Endothelial cell of umbilical vein (primary cell): ENCODE measurements around the gene XDH. TPM values are rescaled to one million over a fixed set of nuclear protein-coding genes. Genes with fewer than 3 reads are reported as not detected.

Experiments used
- BruUV-seq: library from RNA; stranded (reverse); fragments of 400-500 nt; replicated peaks from 2 replicates; lab custom pipeline; 2021; lab: Mats Ljungman, UMichigan
- CTCF ChIA-PET: fragments of 300-600, 350-600 bp; sonication (Branson Sonifier 250); formaldehyde crosslinking; loops from one replicate; lab custom pipeline; 2021; ENCODE audit warnings: antibody characterized with exemption, inconsistent platforms; lab: Charles Lee
- POLR2A ChIA-PET: fragments of 300-600, 350-600 bp; sonication (Branson Sonifier 250); formaldehyde crosslinking; loops from one replicate; lab custom pipeline; 2021; ENCODE audit warnings: antibody characterized with exemption, inconsistent platforms; lab: Charles Lee
- DNase-seq: peaks from one replicate; pipeline ENCODE4 v3.0.0-alpha.2; 2011; ENCODE audit warnings: low read depth, low spot score
- FAIRE-seq: peaks from 2 replicates; lab custom pipeline; 2011; peaks lifted over from hg19 to GRCh38; lab: Jason Lieb, UNC
- H2AFZ ChIP-seq: 2 replicates; pipeline ENCODE4 v1.6.0; 2012; ENCODE audit warnings: low read depth, low read length, control low read depth, inconsistent platforms
- H3K27ac ChIP-seq: 2 replicates; pipeline ENCODE4 v1.5.1; 2011; ENCODE audit warnings: low read depth, mild to moderate bottlenecking, control low read depth, low read length, moderate library complexity; ENCODE audit not compliant: insufficient read depth
- H3K27me3 ChIP-seq, 2 experiments: 2 replicates each; pipeline versions ENCODE4 v1.6.0 to v1.6.1; 2011; ENCODE audit warnings: low read length in 2 of 2, mixed read lengths in 1 of 2; ENCODE audit not compliant: control insufficient read depth in 2 of 2, insufficient read depth in 2 of 2
- H3K36me3 ChIP-seq, 2 experiments: 2 replicates in 1 of 2; 3 replicates in 1 of 2; pipeline ENCODE4 v1.5.1; 2011; ENCODE audit warnings: low read length in 2 of 2, mild to moderate bottlenecking in 1 of 2, moderate library complexity in 1 of 2; ENCODE audit not compliant: control insufficient read depth in 2 of 2, insufficient read depth in 2 of 2; ENCODE audit errors: extremely low read depth in 1 of 2
- H3K4me1 ChIP-seq: 3 replicates; pipeline ENCODE4 v1.5.1; 2011; ENCODE audit warnings: mild to moderate bottlenecking, low read length; ENCODE audit not compliant: control insufficient read depth, insufficient read depth; ENCODE audit errors: extremely low read depth
- H3K4me2 ChIP-seq: 2 replicates; pipeline ENCODE4 v1.6.1; 2011; ENCODE audit warnings: low read length, control low read depth, mixed read lengths; ENCODE audit not compliant: insufficient read depth
- H3K4me3 ChIP-seq, 3 experiments: fragments of 200-600 bp in 1 of 3; sonication (generic), shearing (Covaris generic) in 1 of 3; replicated peaks in 1 of 3; 2 replicates each; pipeline ENCODE4 v1.5.1; 2011 to 2016; ENCODE audit warnings: control low read depth in 3 of 3, low read length in 3 of 3, mild to moderate bottlenecking in 2 of 3, inconsistent platforms in 1 of 3, low read depth in 1 of 3, moderate library complexity in 1 of 3; ENCODE audit not compliant: insufficient read depth in 1 of 3
- H3K79me2 ChIP-seq: 2 replicates; pipeline ENCODE4 v1.6.0; 2012; ENCODE audit warnings: low read length, inconsistent platforms; ENCODE audit not compliant: control insufficient read depth, insufficient read depth
- H3K9ac ChIP-seq: replicated peaks from 2 replicates; pipeline ENCODE3; 2011; ENCODE audit warnings: low read length, control low read depth; ENCODE audit not compliant: insufficient read depth; ENCODE audit errors: extremely low read depth
- H3K9me1 ChIP-seq: replicated peaks from 3 replicates; pipeline ENCODE4 v1.6.0; 2011; ENCODE audit warnings: mild to moderate bottlenecking, low read length; ENCODE audit not compliant: control insufficient read depth, insufficient read depth; ENCODE audit errors: extremely low read depth
- H3K9me3 ChIP-seq: replicated peaks from 2 replicates; pipeline ENCODE4 v1.5.1; 2012; ENCODE audit warnings: low read length, inconsistent platforms; ENCODE audit not compliant: control insufficient read depth, insufficient read depth
- H4K20me1 ChIP-seq: replicated peaks from 2 replicates; pipeline ENCODE3; 2011; ENCODE audit warnings: mild to moderate bottlenecking, low read length; ENCODE audit not compliant: control insufficient read depth, insufficient read depth; ENCODE audit errors: extremely low read depth
- CTCF ChIP-seq, 2 donors: IDR thresholded peaks; 1 replicate in 1 of 2; 2 replicates in 1 of 2; pipeline ENCODE4 v1.5.1; 2011; ENCODE audit warnings: low read length in 2 of 2, mild to moderate bottlenecking in 2 of 2, moderate library complexity in 2 of 2, control low read depth in 1 of 2, inconsistent platforms in 1 of 2, low read depth in 1 of 2; ENCODE audit not compliant: insufficient read depth in 1 of 2; ENCODE audit errors: extremely low read depth in 1 of 2
- EZH2 ChIP-seq: IDR thresholded peaks from 2 replicates; pipeline ENCODE4 v1.6.1; 2012; ENCODE audit warnings: borderline replicate concordance, low read depth, mild to moderate bottlenecking, moderate library complexity, low read length, inconsistent platforms; ENCODE audit not compliant: severe bottlenecking
- FOS ChIP-seq: IDR thresholded peaks from 2 replicates; pipeline ENCODE4 v1.6.1; 2011; ENCODE audit warnings: mild to moderate bottlenecking, low read length, moderate library complexity, borderline replicate concordance; ENCODE audit not compliant: insufficient read depth
- GATA2 ChIP-seq: IDR thresholded peaks from 2 replicates; pipeline ENCODE4 v1.7.0; 2011; ENCODE audit warnings: low read depth, mild to moderate bottlenecking, moderate library complexity, mixed read lengths, low read length; ENCODE audit not compliant: insufficient read length, insufficient read depth
- JUN ChIP-seq: IDR thresholded peaks from 2 replicates; pipeline ENCODE4 v1.6.1; 2011; ENCODE audit warnings: borderline replicate concordance, low read depth; ENCODE audit not compliant: insufficient read length, insufficient read depth
- MAX ChIP-seq: IDR thresholded peaks from 2 replicates; pipeline ENCODE4 v1.6.1; 2011; ENCODE audit not compliant: insufficient read depth, insufficient read length
- MYC ChIP-seq: IDR thresholded peaks from one replicate; pipeline ENCODE4 v1.6.1; 2011; ENCODE audit warnings: mild to moderate bottlenecking, low read depth, low read length
- POLR2A ChIP-seq: IDR thresholded peaks from 2 replicates; pipeline ENCODE4 v1.6.1; 2012; ENCODE audit warnings: low read depth, mild to moderate bottlenecking, control low read depth, low read length
- POLR2AphosphoS5 ChIP-seq: IDR thresholded peaks from 2 replicates; pipeline ENCODE4 v1.6.1; 2012; ENCODE audit warnings: low read depth, mild to moderate bottlenecking, control low read depth, low read length, moderate library complexity; ENCODE audit not compliant: insufficient read depth
- dilution Hi-C: fragments of 300-500 bp; cut with MboI; formaldehyde crosslinking; loops from one replicate; pipeline ENCODE4 v1.15.0; 2019; ENCODE audit warnings: low sequenced_read_pairs; ENCODE audit not compliant: extremely low pct_ligation_motif_present
- intact Hi-C: fragments of 100-400 bp; cut with micrococcal nuclease; formaldehyde crosslinking; loops from one replicate; pipeline ENCODE4 v1.10.0; 2022
- polyA plus RNA-seq, 4 experiments: library from polyadenylated mRNA; depleted of rRNA in 3 of 4; stranded (reverse) in 3 of 4; unstranded in 1 of 4; fragments of >200 nt; gene quantifications; 2 replicates each; pipeline versions ENCODE4 v1.2.1 to v1.2.3, GENCODE V29; 2011 to 2012; ENCODE audit warnings: missing spikeins in 1 of 4
- total RNA-seq: library from RNA; stranded (reverse); gene quantifications from 2 replicates; pipeline ENCODE4 v1.2.3, GENCODE V29; 2021

XDH gene
- total and polyA plus RNA-seq, 2 donors (not counting 3 experiments of a cell fraction or from before 2014, with no cell fraction given), result not detected

GRCh38 chr2:31334311-31335026, 80.1 kb downstream of the XDH start:
- no peaks in the 10 kb centered on the region for H3K4me1 ChIP-seq
- H3K36me3 ChIP-seq, result no peaks in the 10 kb centered on the region
- H3K9me3 ChIP-seq, result no peaks in the 10 kb centered on the region
- CTCF ChIA-PET, result interaction anchor here (0.9 to 7.6 kb wide), 4 partner anchors 101 to 1170 kb away, joined by 3 to 111 read pairs (median 10); partner anchors contain the start of gene EHD3
- intact Hi-C loops, result no loop called here
- FAIRE-seq (no peak), DNase-seq (no peak)
- no peaks in the 10 kb centered on the region for H3K9me1 ChIP-seq
- BruUV-seq, result no TSS peak
- H3K27me3 ChIP-seq, result peaks cover 0 to 3% of the 10 kb centered on the region in 2 experiments
- no peak overlapping the region for H3K4me2 ChIP-seq
- H3K9ac ChIP-seq, result no peak overlapping the region
- TF ChIP-seq CTCF (IDR thresholded peaks at IDR 0.05; ENCODE audit: extremely low read depth in 1 of 2, insufficient read depth in 1 of 2, low read depth in 1 of 2, low read length in 2 of 2), result no peak
- no peak for TF ChIP-seq MAX
- TF ChIP-seq GATA2, result no peak
- no peak for TF ChIP-seq MYC
- no peak for TF ChIP-seq POLR2AphosphoS5
- no peak for TF ChIP-seq POLR2A
- TF ChIP-seq JUN, result no peak
- TF ChIP-seq FOS, result no peak
- no peak for TF ChIP-seq EZH2
- H3K79me2 ChIP-seq, result no peaks in the 10 kb centered on the region
- POLR2A ChIA-PET, result no interaction called here
- H3K4me3 ChIP-seq, result no peak overlapping the region
- no peak overlapping the region for H3K27ac ChIP-seq
- H4K20me1 ChIP-seq, result no peaks in the 10 kb centered on the region
- dilution Hi-C loops, result loop anchor here (25.0 kb wide), 1 partner anchor 622 kb away; no protein-coding TSS in a partner anchor
- no peak overlapping the region for H2AFZ ChIP-seq
